GM18867 (cell line): ENCODE results near the gene MGLL.
"Not testable (repeated sequence)": the region's sequence is repeated elsewhere in the genome, so short reads cannot be mapped to it uniquely, and the experiment has no call there.

ENCODE experiments used
- ATAC-seq: cut with Tn5 transposase; IDR thresholded peaks from one replicate; pipeline ENCODE4 v1.9.1; 2021; ENCODE audit warnings: mild to moderate bottlenecking, moderate library complexity; ENCODE audit not compliant: unreplicated experiment

MGLL gene

DNA sequence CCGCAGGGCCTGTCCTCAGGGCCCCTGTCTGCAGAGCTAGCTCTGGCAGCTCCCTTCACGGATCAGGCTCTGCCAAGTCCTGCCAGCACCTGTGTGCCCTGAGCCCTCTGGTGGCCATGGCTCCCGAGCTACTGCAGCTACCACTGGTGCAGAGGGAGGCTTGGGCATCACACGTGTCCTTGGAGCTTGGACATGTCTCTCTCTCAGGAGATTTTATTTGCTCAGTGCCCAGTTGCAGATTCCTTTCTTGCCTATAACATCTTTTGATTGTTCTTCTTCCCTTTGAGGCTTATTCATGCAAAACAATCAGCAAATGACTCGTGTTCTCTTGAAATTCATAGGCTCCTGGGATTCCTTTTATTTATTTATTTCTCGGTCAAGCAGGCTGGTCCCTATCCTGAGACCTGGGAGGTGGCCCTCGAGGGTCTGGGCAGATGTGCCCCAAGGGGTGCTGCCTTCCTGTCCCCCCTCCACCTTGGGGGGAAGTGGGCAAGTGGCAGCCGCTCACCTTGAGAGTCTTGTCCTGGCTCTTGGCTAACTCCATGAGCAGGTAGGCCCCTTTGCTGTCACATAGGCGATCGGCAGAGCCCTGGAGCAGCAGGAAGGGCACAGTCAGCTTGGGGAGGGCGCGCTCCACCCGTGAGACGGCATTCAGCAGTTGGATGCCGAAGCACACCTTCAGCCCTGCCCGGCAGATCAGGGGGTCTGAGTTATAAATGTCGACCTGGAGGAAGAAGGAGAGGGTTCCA is 127.7 kb downstream of the MGLL start:
- ATAC-seq = no peak

DNA sequence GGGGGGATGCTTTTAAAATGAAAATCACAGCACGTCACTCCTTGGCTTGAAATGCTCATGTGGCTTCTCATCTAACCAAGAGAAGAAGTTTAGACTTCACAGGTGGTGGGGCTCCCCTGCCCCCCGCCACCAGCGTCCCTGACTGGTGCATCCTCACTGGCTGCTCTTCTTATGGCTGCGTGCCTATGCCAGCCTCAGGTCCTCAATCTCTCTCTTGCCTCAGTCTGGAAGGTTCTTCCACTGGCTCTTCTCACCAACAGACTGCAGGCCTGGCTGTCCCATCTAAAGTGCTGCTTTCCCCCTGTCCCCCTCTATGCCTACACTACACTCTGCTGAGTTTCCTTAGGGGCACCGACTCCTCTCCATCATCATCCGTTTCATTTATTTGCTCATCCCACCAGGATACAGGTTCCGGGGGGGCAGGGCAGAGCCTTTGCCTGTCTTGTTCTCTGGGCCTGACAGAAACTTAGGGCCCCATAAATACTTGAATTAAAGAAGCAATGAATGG is 128.9 kb downstream of the MGLL start:
- ATAC-seq = no peak

DNA sequence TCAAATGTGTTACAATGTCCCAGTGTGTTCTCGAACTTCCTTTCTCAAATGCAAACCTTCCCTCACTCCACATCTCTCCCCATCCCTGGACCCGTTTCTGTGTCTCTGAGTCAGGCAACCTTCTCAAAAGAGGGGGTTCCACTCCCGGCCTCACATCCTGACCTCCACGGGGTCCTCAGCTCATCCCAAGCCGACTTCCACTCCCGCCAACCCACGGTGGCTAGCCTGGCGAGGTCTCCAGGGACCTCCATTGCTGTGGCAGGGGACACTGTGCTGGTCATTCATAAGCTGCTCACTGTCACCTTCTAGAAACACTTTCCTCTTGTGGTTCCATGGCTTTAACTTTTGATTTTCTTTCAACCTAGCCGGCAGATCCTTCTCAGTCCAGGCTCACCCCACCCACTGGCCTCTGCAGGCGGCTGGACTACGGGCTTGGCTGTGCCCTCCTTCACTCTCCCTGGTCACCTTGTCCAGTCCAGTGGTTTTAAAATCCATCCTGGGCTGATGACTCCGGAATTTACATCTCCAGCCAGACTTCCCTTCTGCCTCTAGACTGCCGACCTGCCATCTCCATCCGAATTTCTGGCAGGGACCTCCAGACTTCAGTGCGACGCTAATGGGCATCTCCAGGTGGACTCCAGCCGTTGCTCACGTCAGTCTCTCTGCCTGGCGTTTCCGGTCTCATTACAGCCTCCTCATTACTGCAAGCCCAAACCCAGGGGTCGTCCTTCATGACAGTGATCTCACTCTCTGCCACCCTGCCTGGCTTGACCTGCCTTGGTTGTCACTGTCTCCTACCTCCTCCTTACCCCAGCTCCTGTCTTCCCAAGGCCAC is 129.6 kb downstream of the MGLL start:
- ATAC-seq = no peak

DNA sequence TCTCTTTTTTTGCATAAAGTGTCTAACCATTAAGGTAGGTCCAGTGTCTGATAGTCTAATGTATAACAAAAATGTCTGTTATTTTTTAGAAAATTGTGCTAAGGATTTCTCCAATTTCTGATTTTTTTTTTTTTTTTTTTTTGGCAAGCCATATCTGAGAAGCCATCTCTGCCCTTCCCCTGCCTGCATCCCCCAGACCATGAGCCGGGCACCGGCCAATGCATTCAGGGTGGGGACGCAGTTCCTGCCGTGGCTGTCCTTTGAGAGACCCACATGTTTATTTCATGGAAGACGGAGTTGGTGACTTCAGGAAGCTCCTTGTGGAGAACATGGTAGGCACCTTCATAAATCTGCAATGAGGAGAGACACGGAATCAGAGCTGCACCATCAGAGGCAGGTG is 130.3 kb downstream of the MGLL start:
- ATAC-seq = no peak

DNA sequence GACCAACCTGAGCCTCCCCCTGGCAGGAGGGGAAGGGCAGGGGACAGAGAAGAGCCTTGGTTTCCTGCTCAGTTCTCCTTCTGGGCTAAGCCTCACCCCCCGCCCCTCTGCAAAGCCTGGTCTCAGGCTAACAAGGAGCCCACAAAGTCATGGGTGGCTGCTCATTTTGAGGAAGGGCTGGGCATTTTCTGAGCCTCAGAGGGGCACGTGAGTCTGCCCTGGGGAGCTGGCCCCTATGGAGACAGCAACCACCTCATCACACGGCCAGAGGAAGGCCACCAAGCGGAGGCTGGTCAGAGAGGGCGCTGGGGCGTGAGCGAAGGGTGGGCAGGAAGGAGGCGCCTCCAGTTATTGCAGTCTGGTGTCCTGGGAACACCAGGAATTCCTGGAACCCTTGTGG is 130.8 kb downstream of the MGLL start:
- no peak for ATAC-seq

DNA sequence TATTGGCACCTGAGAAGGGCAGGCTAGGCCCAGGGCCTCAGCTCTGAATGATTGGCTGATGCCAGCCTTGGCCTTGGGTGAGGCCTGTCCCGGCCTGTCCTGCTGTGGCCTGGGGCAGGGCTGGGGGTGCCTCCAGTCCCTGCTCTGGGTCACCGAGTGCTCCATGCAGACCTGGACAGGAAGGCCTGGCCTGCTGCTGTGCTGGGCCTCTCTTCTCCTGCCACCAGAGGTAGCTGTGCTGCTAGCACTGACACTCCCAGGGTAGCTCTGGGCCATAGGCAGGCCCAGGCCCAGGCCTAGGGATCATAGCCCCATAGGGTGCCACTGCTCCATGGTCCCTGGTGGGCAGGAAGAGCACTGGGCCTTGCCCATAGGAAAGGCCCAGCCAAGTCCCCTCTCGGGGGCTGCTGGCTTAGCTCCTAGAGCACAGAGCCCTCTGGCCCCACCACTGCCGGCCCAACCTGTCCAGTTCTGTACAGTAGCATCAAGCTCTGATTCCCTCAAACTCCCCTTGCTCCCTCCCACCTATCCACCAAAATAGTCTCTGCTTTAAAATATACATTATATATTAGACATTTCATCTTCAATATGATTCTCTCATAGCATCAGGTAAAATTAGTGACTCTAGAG is 131.4 kb downstream of the MGLL start:
- no peak for ATAC-seq

DNA sequence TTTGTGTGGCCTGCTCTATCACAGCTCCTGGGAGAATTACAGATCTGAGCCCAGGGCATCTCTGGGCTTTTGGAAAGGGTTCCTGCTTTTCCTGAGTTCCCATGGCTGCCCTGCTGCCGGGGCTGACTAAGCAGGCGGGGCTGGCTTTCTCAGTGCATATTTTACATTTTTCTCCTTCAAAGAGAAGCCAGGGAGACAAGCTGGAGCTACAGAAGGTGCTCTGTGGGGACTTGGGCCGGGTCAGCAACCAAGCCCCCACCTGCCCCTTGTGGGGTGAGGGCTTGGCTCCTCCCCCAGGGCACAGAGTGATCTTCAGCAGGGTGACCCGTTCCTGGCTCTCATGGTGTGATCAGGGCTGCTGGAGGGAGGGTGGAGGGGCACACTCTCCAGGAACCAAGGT is 132.2 kb downstream of the MGLL start:
- ATAC-seq = no peak

DNA sequence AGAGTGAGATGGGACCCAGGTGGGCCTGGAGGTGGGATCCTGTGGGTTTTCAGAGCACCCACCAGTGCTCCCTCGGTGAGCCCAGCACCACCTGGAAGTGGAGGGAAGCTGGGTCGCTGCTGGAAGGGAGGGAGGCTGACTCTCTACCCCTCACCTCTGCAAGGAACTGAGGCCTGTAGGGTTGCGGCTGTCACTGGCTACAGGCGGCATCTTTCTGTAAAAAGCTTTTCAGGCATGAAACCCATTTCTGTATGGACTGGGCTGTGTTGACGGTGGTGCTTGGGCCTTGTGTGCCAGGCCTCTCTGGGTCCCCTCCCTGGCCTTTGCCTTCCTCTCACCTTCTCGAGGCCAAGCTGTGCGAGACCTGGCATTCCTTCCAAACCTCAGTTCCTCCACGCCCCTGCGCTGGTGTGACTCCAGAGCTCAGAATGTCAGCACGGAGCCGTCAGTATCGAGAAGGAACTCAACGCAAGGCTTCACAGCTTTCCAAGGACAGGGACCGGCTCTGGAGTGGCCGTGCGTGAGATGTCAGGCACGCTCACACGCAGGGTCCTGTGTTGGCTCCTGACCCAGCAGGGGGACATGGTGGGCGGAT is 133.0 kb downstream of the MGLL start:
- ATAC-seq = no peak

DNA sequence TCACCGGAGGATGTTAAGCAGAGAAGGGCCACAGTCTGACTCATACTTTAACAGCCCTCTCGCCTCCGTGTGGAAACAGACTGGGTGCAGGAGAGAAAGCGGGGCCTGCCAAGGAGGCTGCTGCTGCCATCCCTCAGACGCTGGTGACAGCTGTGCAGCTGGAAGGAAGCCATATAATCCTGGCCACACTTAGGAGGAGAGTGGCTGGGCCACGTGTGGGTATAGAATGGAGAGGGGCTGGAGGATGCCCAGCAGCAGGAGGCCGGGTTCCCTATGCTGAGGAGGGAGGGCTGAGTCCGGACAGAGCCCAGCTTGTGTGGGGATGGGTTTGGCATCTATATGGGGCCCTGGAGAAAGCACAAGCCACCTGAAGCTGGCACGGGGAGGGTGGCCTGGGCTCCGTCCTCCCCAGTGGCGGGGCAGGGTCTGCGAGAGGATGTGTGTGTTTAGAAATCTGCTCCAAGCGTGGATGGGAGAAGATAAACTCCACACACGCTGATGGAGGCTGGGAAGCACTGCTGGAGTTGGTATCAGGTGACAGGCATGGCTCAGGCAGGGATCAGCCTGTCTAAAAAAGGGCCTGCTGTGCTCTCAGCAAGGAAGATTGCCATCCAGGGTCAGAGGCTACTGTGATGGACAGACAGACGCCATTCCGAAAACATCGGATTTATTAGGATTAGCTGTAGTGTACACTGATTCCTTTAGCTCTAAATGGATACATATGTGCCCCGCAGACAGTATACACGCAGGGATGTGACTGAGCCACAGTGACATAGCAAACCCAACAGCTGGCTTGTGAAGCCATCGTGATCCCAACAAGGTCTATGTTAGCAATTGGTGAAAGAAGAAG is 133.7 kb downstream of the MGLL start:
- ATAC-seq = no peak

DNA sequence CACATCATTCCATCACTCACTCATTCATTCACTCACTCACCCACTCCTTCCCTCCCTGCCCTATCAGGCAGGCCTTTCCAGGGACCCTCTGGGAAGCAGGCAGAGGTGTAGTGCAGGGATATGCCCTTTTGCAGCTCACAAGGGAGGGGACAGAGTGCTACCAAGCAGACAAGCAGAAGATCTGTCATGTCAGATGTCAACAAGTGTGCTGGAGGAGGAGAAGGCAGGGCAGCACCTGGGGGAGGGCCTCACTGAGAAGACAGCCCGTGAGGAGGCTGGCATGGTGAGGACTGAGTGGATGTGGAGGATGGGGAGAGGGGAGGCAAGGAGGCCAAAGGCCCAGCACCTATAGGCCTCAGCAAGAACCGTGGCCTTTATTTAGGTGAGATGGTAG is 134.3 kb downstream of the MGLL start:
- no peak for ATAC-seq

DNA sequence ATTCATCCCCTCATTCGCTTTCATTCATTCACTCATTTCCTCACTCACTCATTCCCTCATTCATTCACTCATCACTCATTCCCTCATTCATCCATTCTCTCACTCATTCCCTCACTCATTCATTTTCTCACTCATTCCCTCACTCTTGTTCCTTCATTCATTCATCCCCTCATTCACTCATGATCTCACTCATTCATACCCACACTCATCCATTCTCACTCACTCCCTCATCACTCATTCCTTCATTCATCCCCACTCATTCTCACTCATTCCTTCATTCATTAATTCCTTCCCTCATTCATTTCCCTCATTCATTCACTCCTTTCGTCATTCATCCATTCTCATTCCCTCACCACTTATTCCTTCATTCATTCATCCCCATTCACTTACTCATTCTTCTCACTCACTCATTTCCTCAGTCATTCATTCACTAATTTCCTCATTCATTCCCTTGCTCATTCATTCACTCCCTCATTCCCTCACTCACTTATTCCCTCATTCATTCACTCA is 135.0 kb downstream of the MGLL start:
- ATAC-seq = no peak

DNA sequence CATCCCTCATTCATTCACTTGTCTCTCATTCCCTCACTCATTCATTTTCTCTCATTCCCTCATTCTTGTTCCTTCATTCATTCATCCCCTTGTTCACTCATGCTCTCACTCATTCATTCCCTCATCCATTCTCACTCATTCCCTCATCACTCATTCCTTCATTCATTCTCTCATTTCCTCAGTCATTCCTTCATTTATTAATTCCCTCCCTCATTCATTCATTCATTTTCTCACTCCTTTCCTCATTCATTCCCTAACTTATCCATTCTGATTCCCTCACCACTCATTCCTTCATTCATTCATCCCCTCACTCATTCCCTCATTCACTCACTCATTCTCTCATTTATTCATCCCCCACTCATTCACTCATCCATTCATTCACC is 135.8 kb downstream of the MGLL start:
- no peak for ATAC-seq

DNA sequence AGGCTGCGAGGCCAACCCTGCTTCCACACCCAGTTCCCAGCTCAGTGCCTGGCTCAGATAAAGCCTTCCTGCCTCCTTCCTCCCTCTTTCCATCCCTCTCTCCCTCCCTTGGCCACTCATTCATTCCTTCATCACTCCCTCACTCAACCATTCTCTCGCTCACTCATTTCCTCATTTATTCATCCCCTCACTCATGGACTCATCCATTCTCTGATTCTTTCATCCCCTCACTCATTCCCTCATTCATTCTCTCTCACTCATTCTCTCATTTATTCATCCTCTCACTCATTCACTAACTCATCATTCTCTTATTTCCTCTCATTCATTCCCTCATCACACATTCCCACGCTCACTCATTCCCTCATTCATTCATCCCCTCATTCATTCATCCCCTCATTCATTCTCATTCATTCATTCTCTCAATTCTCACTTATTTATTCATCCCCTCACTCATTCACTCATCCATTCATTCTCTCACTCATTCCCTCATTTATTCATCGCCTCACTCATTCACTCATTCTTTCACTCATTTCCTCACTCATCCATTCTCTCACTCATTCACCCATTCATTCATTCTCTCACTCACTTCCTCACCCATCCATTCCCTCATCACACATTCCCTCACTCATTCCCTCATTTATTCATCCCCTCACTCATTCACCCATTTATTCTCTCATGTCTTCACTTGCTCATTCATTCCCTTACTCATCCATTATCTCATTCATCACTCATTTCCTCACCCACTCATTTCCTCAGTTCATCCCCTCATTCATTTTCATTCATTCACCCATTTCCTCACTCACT is 136.4 kb downstream of the MGLL start:
- ATAC-seq = no peak

DNA sequence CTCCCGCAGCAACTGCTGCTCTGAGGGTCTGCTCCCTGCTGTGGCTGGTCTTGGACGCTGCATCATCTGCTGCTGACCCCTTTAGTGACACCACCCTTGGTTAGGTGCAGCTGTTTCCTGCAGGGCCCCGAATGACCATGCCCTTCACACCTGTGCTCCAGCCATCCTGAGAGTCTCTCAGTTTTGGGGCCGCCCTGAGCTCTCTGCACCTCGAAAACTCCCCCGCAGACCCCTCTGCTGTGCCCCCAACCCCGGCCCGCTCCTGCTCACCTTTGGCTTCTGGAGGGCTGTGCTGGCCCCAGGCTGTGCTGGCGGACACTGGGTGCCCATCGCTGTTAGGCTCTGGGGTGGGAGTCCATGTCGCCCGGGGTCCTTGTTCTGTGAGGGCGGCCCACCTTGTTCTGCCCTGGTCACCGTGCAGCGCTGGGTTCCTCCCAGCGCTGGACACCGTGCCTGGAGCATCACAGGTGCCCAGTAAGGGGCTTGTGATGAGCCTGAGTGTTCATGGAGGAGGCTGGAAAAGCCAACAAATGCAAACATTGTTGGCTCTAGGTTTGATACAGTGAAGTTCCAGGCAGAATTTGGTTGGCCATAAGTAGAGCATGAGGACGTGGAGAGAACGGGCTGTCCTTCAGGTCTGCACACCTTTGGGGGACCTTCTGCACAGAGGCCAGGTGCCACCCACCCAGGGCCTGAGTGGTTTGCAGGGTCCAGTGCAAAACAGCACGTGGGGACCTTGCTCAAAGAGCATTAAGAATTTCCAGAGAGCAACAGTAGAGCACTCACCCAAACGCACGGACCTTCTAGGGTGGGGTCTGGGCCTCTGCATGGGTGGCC is 137.2 kb downstream of the MGLL start:
- ATAC-seq = no peak

DNA sequence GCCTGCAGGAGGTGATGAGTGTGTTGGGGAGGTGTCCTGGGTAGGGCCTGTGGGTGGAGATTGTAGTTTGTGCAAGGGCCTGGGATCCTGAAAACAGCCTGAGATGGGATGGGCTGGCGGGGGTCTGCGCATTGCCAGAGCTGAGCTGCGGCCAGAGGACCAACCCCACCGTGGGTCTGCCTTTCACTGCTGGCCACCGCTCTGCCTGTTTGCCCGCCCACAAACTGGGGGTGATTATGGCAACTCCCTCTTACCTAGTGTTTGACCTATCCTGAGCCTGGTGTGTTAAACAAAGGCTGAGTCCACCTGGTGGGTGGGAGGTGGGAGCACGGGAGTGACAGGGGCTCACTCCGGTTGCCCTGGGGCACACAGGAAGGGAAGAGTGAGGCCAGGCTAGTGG is 139.8 kb downstream of the MGLL start:
- ATAC-seq = no peak

DNA sequence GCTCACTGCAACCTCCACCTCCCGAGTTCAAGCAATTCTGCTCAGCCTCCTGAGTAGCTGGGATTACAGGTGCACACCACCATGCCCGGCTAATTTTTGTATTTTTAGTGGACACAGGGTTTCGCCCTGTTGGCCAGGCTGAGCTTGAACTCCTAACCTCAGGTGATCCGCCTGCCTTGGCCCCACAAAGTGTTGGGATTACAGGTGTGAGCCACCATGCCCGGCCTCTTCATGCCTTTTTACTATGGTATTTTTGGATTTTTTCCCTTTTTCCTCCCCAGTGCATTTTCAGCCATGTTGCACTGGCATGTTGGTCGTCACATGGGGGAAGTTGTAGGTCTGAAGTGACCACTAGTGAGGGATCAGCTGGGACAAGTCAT is 140.2 kb downstream of the MGLL start:
- not testable (repeated sequence) for ATAC-seq

DNA sequence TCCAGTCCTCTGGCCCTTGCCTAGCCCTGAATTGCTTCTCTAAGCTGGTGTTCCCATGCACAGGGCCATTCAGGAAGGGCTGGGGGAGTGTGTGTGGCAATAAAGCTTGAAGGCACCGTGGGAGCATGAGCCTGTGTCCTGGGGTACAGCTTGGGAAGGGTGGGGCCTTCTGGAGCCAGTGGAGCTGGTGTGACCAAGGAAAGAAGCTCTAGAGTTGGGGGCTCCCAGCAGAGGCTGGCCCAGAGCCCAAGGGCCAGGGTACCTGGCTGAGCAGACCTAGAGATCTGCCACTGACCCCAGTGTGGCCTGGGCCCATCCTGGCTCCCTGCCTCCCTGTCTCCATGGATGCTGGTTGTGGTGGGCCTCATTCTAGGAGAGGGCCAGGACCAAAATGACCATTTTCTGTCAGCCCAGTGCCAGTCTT is 141.5 kb downstream of the MGLL start:
- no peak for ATAC-seq

DNA sequence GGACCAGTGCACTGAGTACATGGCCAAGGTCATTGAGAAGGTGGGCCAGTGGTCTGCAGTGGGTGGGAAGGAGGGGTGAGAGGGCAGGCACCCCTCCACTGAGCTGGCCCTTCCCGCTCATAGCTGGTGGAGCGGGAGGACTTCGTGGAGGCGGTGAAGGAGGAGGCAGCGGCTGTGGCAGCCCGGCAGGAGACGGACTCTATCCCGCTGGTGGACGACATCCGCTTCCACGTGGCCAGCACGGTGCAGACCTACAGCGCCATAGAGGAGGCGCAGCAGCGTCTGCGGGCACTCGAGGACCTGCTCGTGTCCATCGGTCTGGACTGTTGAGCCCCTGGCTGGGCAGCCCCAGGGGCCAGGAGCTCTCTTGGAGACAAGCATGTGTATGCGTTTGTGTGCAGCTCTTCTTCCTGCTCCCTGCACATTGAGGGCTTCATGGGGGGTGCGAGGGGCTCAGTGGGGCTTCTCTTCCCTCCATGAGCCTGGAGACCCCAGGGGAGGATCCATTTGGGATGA is 142.1 kb downstream of the MGLL start:
- ATAC-seq = no peak
